Stimulated activated CD4-positive, alpha-beta T cell treated with anti-CD3 and anti-CD28 coated beads, Interleukin-15, amount 100 ng/mL, for 48 hours (primary cell): ENCODE measurements around the gene PPFIBP2.

Source experiments
- DNase-seq, 2 donors: peaks; one replicate each; pipeline ENCODE4 v3.0.0-alpha.2; 2020; ENCODE audit warnings: low read depth in 2 of 2

Gene PPFIBP2

GRCh38 chr11:7513234-7514098 is at the start of gene PPFIBP2:
Gene PPFIBP2, plus strand, starts transcription at chr11:7513999. Its CDS starts 35,477 bp downstream, at chr11:7549476.
- DNase-seq = peak; percentile 52 to 76

- no peak for DNase-seq
Measured at GRCh38 chr11:7467652-7468051, 46.1 kb upstream of the PPFIBP2 start.

GRCh38 chr11:7469351-7469865 is 44.4 kb upstream of the PPFIBP2 start:
- DNase-seq = no peak

GRCh38 chr11:7471071-7471470 is 42.7 kb upstream of the PPFIBP2 start:
- DNase-seq = no peak

GRCh38 chr11:7473717-7474116 is 40.1 kb upstream of the PPFIBP2 start:
- no peak for DNase-seq

GRCh38 chr11:7480113-7480512 is 33.7 kb upstream of the PPFIBP2 start:
- DNase-seq = no peak

- no peak for DNase-seq
Measured at GRCh38 chr11:7484131-7484530, 29.7 kb upstream of the PPFIBP2 start.

GRCh38 chr11:7484645-7485044 is 29.2 kb upstream of the PPFIBP2 start:
- no peak for DNase-seq

GRCh38 chr11:7485186-7486097 is 28.4 kb upstream of the PPFIBP2 start, which contains the start of gene OLFML1:
Gene OLFML1, plus strand, starts transcription at chr11:7485506. Its CDS starts 370 bp downstream, at chr11:7485876.
- DNase-seq = no peak

GRCh38 chr11:7486098-7486780 is 27.6 kb upstream of the PPFIBP2 start:
- no peak for DNase-seq

GRCh38 chr11:7486781-7487140 is 27.0 kb upstream of the PPFIBP2 start:
- no peak for DNase-seq

GRCh38 chr11:7487360-7487759 is 26.4 kb upstream of the PPFIBP2 start:
- no peak for DNase-seq

GRCh38 chr11:7488681-7489080 is 25.1 kb upstream of the PPFIBP2 start:
- DNase-seq = no peak

GRCh38 chr11:7489376-7489775 is 24.4 kb upstream of the PPFIBP2 start:
- DNase-seq = no peak

- no peak for DNase-seq
Measured at GRCh38 chr11:7490054-7490453, 23.7 kb upstream of the PPFIBP2 start.

- DNase-seq = no peak
Measured at GRCh38 chr11:7490535-7490934, 23.3 kb upstream of the PPFIBP2 start.

GRCh38 chr11:7492253-7492652 is 21.5 kb upstream of the PPFIBP2 start:
- DNase-seq = no peak

- no peak for DNase-seq
Measured at GRCh38 chr11:7493670-7494069, 20.1 kb upstream of the PPFIBP2 start.

- DNase-seq = no peak
Measured at GRCh38 chr11:7494086-7494745, 19.6 kb upstream of the PPFIBP2 start.

GRCh38 chr11:7495882-7496551 is 17.8 kb upstream of the PPFIBP2 start:
- DNase-seq = no peak

GRCh38 chr11:7498193-7498592 is 15.6 kb upstream of the PPFIBP2 start:
- DNase-seq = no peak
